Skeletal muscle tissue (tissue), 4 donors: ENCODE data around the gene C12orf56. TPM values are rescaled to one million over a fixed set of nuclear protein-coding genes. Genes with fewer than 3 reads are reported as not detected.
"Not testable (repeated sequence)": the region's sequence is repeated elsewhere in the genome, so short reads cannot be mapped to it uniquely, and the experiment has no call there.

Experiments
- H3K27ac ChIP-seq: one replicate; pipeline ENCODE4 v1.7.0; 2013; ENCODE audit warnings: mild to moderate bottlenecking, low read depth, low read length, inconsistent platforms
- H3K27me3 ChIP-seq, 3 donors: one replicate each; pipeline ENCODE4 v1.7.0; 2013; ENCODE audit warnings: low read length in 3 of 3; ENCODE audit not compliant: control insufficient read depth in 3 of 3, insufficient read depth in 3 of 3
- H3K36me3 ChIP-seq, 3 donors: one replicate each; pipeline ENCODE4 v1.7.0; 2013; ENCODE audit warnings: low read length in 3 of 3; ENCODE audit not compliant: control insufficient read depth in 3 of 3, insufficient read depth in 3 of 3
- H3K4me1 ChIP-seq, 3 donors: one replicate each; pipeline ENCODE4 v1.7.0; 2013; ENCODE audit warnings: low read length in 3 of 3, mild to moderate bottlenecking in 3 of 3; ENCODE audit not compliant: control insufficient read depth in 3 of 3, insufficient read depth in 3 of 3
- H3K4me3 ChIP-seq, 3 donors: one replicate each; pipeline ENCODE4 v1.7.0; 2013; ENCODE audit warnings: low read length in 3 of 3
- H3K9ac ChIP-seq, 3 donors: one replicate each; pipeline ENCODE4 v1.7.0; 2013; ENCODE audit warnings: low read length in 3 of 3, mild to moderate bottlenecking in 3 of 3, moderate library complexity in 2 of 3, low read depth in 1 of 3
- H3K9me3 ChIP-seq, 3 donors: one replicate each; pipeline ENCODE4 v1.7.0; 2013; ENCODE audit warnings: low read length in 3 of 3; ENCODE audit not compliant: control insufficient read depth in 3 of 3
- total RNA-seq: library from RNA; depleted of rRNA; stranded (reverse); fragments of >200 nt; gene quantifications from one replicate; pipeline ENCODE4 v1.2.3, GENCODE V29; 2014
- donor health status: Osteomylitis.

Gene C12orf56
- total RNA-seq, 1 donor from 2014 or later, result 0.52 TPM

GRCh38 chr12:64347630-64348029 lies 42.9 kb downstream of the C12orf56 start:
- Histone ChIP-seq H3K36me3 (no peaks in the 10 kb centered on the region), H3K4me1 (no peaks in the 10 kb centered on the region), H3K9me3 (peaks cover 0 to 3% (median 0%) of the 10 kb centered on the region in 3 donors), H3K27ac (no peak overlapping the region), H3K9ac (no peak overlapping the region), H3K4me3 (no peak overlapping the region), H3K27me3 (no peaks in the 10 kb centered on the region)

GRCh38 chr12:64344631-64345030 lies 45.9 kb downstream of the C12orf56 start:
- H3K9me3 ChIP-seq, H3K36me3 ChIP-seq, H3K9ac ChIP-seq, H3K27me3 ChIP-seq, H3K27ac ChIP-seq, H3K4me3 ChIP-seq, H3K4me1 ChIP-seq: not testable (repeated sequence)

GRCh38 chr12:64340546-64340945 lies 50.0 kb downstream of the C12orf56 start:
- H3K27me3 ChIP-seq, H3K9me3 ChIP-seq, H3K4me1 ChIP-seq, H3K4me3 ChIP-seq, H3K36me3 ChIP-seq, H3K27ac ChIP-seq, H3K9ac ChIP-seq: not testable (repeated sequence)

- Histone ChIP-seq H3K9ac (no peak overlapping the region), H3K27me3 (no peaks in the 10 kb centered on the region), H3K4me1 (no peaks in the 10 kb centered on the region), H3K9me3 (no peaks in the 10 kb centered on the region), H3K4me3 (no peak overlapping the region), H3K27ac (no peak overlapping the region), H3K36me3 (no peaks in the 10 kb centered on the region)
Observed at GRCh38 chr12:64335886-64336466, 54.6 kb downstream of the C12orf56 start.

GRCh38 chr12:64332938-64333337 lies 57.6 kb downstream of the C12orf56 start:
- Histone ChIP-seq H3K27me3 (no peaks in the 10 kb centered on the region), H3K9me3 (no peaks in the 10 kb centered on the region), H3K4me3 (no peak overlapping the region), H3K27ac (no peak overlapping the region), H3K4me1 (no peaks in the 10 kb centered on the region), H3K9ac (no peak overlapping the region), H3K36me3 (no peaks in the 10 kb centered on the region)

GRCh38 chr12:64332296-64332695 lies 58.3 kb downstream of the C12orf56 start:
- no peak overlapping the region for H3K27ac ChIP-seq
- no peaks in the 10 kb centered on the region for H3K36me3 ChIP-seq
- no peaks in the 10 kb centered on the region for H3K9me3 ChIP-seq
- H3K9ac ChIP-seq, result no peak overlapping the region
- H3K27me3 ChIP-seq, result no peaks in the 10 kb centered on the region
- no peak overlapping the region for H3K4me3 ChIP-seq
- no peaks in the 10 kb centered on the region for H3K4me1 ChIP-seq

GRCh38 chr12:64329031-64329710 lies 61.4 kb downstream of the C12orf56 start:
- H3K9ac ChIP-seq, H3K27me3 ChIP-seq, H3K4me1 ChIP-seq, H3K27ac ChIP-seq, H3K4me3 ChIP-seq, H3K9me3 ChIP-seq, H3K36me3 ChIP-seq: not testable (repeated sequence)

GRCh38 chr12:64325055-64325454 lies 65.5 kb downstream of the C12orf56 start:
- no peaks in the 10 kb centered on the region for H3K27me3 ChIP-seq
- H3K27ac ChIP-seq, result no peak overlapping the region
- no peaks in the 10 kb centered on the region for H3K4me1 ChIP-seq

GRCh38 chr12:64323476-64324225 lies 66.9 kb downstream of the C12orf56 start:
- Histone ChIP-seq H3K9me3 (no peaks in the 10 kb centered on the region), H3K4me3 (no peak overlapping the region), H3K9ac (no peak overlapping the region), H3K27me3 (no peaks in the 10 kb centered on the region), H3K27ac (no peak overlapping the region), H3K4me1 (no peaks in the 10 kb centered on the region), H3K36me3 (no peaks in the 10 kb centered on the region)

More at GRCh38 chr12:64325055-64325454, 65.5 kb downstream of the C12orf56 start:
- H3K9me3 ChIP-seq, result no peaks in the 10 kb centered on the region
- no peaks in the 10 kb centered on the region for H3K36me3 ChIP-seq
- H3K4me3 ChIP-seq, result no peak overlapping the region
- H3K9ac ChIP-seq, result no peak overlapping the region

- Histone ChIP-seq H3K9ac (no peak overlapping the region), H3K27me3 (no peaks in the 10 kb centered on the region), H3K4me1 (no peaks in the 10 kb centered on the region), H3K36me3 (no peaks in the 10 kb centered on the region), H3K27ac (no peak overlapping the region), H3K4me3 (no peak overlapping the region), H3K9me3 (no peaks in the 10 kb centered on the region)
Observed at GRCh38 chr12:64323006-64323405, 67.6 kb downstream of the C12orf56 start.
